Upper lobe of left lung (tissue), 6 donors: ENCODE measurements around the gene MACROD2. TPM values are rescaled to one million over a fixed set of nuclear protein-coding genes. Genes with fewer than 3 reads are reported as not detected.

Source experiments
- ATAC-seq, 2 donors: fragments of 200-7000 bp; cut with Tn5 transposase; one replicate each; pipeline ENCODE4 v1.9.1; 2022; ENCODE audit warnings: mild to moderate bottlenecking in 2 of 2, moderate library complexity in 2 of 2; ENCODE audit not compliant: low FRiP score in 2 of 2
- DNase-seq, 2 donors: peaks; one replicate each; pipeline ENCODE4 v3.0.0-alpha.2; 2019 to 2020
- H3K27ac ChIP-seq, 4 donors: fragments of 200-600 bp; sonication (generic); one replicate each; pipeline ENCODE4 v1.5.1; 2016 to 2019
- H3K27me3 ChIP-seq, 4 donors: fragments of 200-600 bp; sonication (generic); one replicate each; pipeline ENCODE4 v1.5.1; 2017 to 2019
- H3K36me3 ChIP-seq, 4 donors: fragments of 200-600 bp; sonication (generic); one replicate each; pipeline ENCODE4 v1.5.1; 2016 to 2019
- H3K4me1 ChIP-seq, 4 donors: fragments of 200-600 bp; sonication (generic); one replicate each; pipeline ENCODE4 v1.5.1; 2018 to 2019
- H3K4me3 ChIP-seq, 4 donors: fragments of 200-600 bp; sonication (generic); one replicate each; pipeline ENCODE4 v1.5.1; 2017 to 2019; ENCODE audit warnings: mild to moderate bottlenecking in 2 of 4, moderate library complexity in 1 of 4
- H3K9me3 ChIP-seq, 4 donors: fragments of 200-600 bp; sonication (generic); one replicate each; pipeline ENCODE4 v1.5.1; 2018 to 2019
- CTCF ChIP-seq, 6 experiments: fragments of 450-650 bp in 4 of 6; fragments of 200-600 bp in 2 of 6; sonication (generic) in 2 of 6; IDR thresholded peaks; one replicate each; pipeline ENCODE4 v1.5.1; 2016 to 2019; ENCODE audit warnings: antibody characterized with exemption in 6 of 6
- EP300 ChIP-seq, 4 donors: sonication (generic); formaldehyde crosslinking; IDR thresholded peaks; one replicate each; pipeline ENCODE4 v1.5.1; 2017; ENCODE audit warnings: antibody characterized with exemption in 4 of 4, control low read depth in 2 of 4
- POLR2A ChIP-seq, 4 donors: fragments of 450-650 bp; IDR thresholded peaks; one replicate each; pipeline ENCODE4 v1.5.1; 2016 to 2017; ENCODE audit warnings: antibody characterized with exemption in 4 of 4, mild to moderate bottlenecking in 2 of 4
- POLR2AphosphoS5 ChIP-seq, 2 donors: sonication (generic); formaldehyde crosslinking; IDR thresholded peaks; one replicate each; pipeline ENCODE4 v1.5.1; 2017; ENCODE audit warnings: antibody characterized with exemption in 2 of 2
- WGBS, 2 donors: methylation state at CpG; one replicate each; pipeline ENCODE4 v1.1.5; 2017 to 2018; 5-methylcytosine and 5-hydroxymethylcytosine counted together
- total RNA-seq, 6 donors: library from RNA; depleted of rRNA in 4 of 6; stranded (reverse); fragments of >200 nt in 4 of 6; gene quantifications; one replicate each; pipeline versions ENCODE4 v1.1.0 to v1.2.1, GENCODE V29; 2016 to 2021
- donor health status: DM: no; HTN: no; CAD: no; lungs with moderate emphysema.
- donor health status: DM: no; HTN: yes; CAD: no; lungs with severe emphysema.

Gene MACROD2
- total RNA-seq, 6 donors from 2014 or later: 20.7 to 84.3 (median 36.3) TPM

GRCh38 chr20:16063881-16064280, 2068.6 kb downstream of the MACROD2 start:
- TF ChIP-seq POLR2AphosphoS5 (IDR thresholded peaks at IDR 0.05) (no peak), CTCF (IDR thresholded peaks at IDR 0.05) (no peak), POLR2A (IDR thresholded peaks at IDR 0.05) (no peak), EP300 (IDR thresholded peaks at IDR 0.05) (no peak)
- DNase-seq (no peak), ATAC-seq (no peak)
- Histone ChIP-seq H3K4me1 (no peaks in the 10 kb centered on the region), H3K36me3 (no peaks in the 10 kb centered on the region), H3K27ac (no peak overlapping the region), H3K9me3 (peaks cover 0 to 3% (median 0%) of the 10 kb centered on the region in 4 donors), H3K4me3 (no peak overlapping the region), H3K27me3 (no peaks in the 10 kb centered on the region)
- WGBS, 2 donors: 89 to 91% methylated on average over 2 of the region's 2 CpGs

- no peak for TF ChIP-seq POLR2AphosphoS5 (IDR thresholded peaks at IDR 0.05)
- no peak for TF ChIP-seq POLR2A (IDR thresholded peaks at IDR 0.05)
- no peak for TF ChIP-seq CTCF (IDR thresholded peaks at IDR 0.05)
- no peak for TF ChIP-seq EP300 (IDR thresholded peaks at IDR 0.05)
- DNase-seq: no peak
Observed at GRCh38 chr20:16064989-16065707, 2069.8 kb downstream of the MACROD2 start.

GRCh38 chr20:16066571-16066970, 2071.3 kb downstream of the MACROD2 start:
- no peak for DNase-seq
- ATAC-seq: no peak
- H3K4me3 ChIP-seq: no peak overlapping the region
- peaks cover 0 to 3% (median 0%) of the 10 kb centered on the region in 4 donors for H3K9me3 ChIP-seq
- H3K4me1 ChIP-seq: no peaks in the 10 kb centered on the region
- no peak overlapping the region for H3K27ac ChIP-seq
- 71 to 79% methylated on average over 4 to 5 of the region's 5 CpGs for WGBS, 2 donors
- no peaks in the 10 kb centered on the region for H3K36me3 ChIP-seq
- TF ChIP-seq POLR2AphosphoS5 (IDR thresholded peaks at IDR 0.05) (no peak), EP300 (IDR thresholded peaks at IDR 0.05) (no peak), CTCF (IDR thresholded peaks at IDR 0.05) (no peak), POLR2A (IDR thresholded peaks at IDR 0.05) (no peak)
- no peaks in the 10 kb centered on the region for H3K27me3 ChIP-seq

More at GRCh38 chr20:16064989-16065707, 2069.8 kb downstream of the MACROD2 start:
- WGBS, 2 donors: 77 to 81% methylated on average over 3 of the region's 3 CpGs
- Histone ChIP-seq H3K4me3 (no peak overlapping the region), H3K27ac (no peak overlapping the region), H3K4me1 (no peaks in the 10 kb centered on the region), H3K36me3 (no peaks in the 10 kb centered on the region), H3K27me3 (no peaks in the 10 kb centered on the region), H3K9me3 (peaks cover 0 to 3% (median 0%) of the 10 kb centered on the region in 4 donors)
- ATAC-seq: no peak

- Histone ChIP-seq H3K27me3 (no peaks in the 10 kb centered on the region), H3K9me3 (peaks cover 0 to 3% (median 0%) of the 10 kb centered on the region in 4 donors), H3K36me3 (no peaks in the 10 kb centered on the region), H3K27ac (no peak overlapping the region), H3K4me1 (no peaks in the 10 kb centered on the region), H3K4me3 (no peak overlapping the region)
- no peak for TF ChIP-seq POLR2A (IDR thresholded peaks at IDR 0.05)
- TF ChIP-seq POLR2AphosphoS5 (IDR thresholded peaks at IDR 0.05): no peak
- TF ChIP-seq EP300 (IDR thresholded peaks at IDR 0.05): no peak
- TF ChIP-seq CTCF (IDR thresholded peaks at IDR 0.05): no peak
- ATAC-seq (no peak), DNase-seq (no peak)
- WGBS, 2 donors: 91 to 96% methylated on average over 1 of the region's 1 CpG
Observed at GRCh38 chr20:16069389-16070010, 2074.2 kb downstream of the MACROD2 start.
